GM19328 (cell line): ENCODE results near the gene ZBED4.

Experiments used
- ATAC-seq: cut with Tn5 transposase; IDR thresholded peaks from one replicate; pipeline ENCODE4 v1.9.1; 2021; ENCODE audit warnings: mild to moderate bottlenecking, moderate library complexity; ENCODE audit not compliant: unreplicated experiment

Gene ZBED4

GRCh38 chr22:49896201-49896600 is 42.6 kb downstream of the ZBED4 start:
- ATAC-seq = no peak

GRCh38 chr22:49897015-49897684 is 43.5 kb downstream of the ZBED4 start:
- ATAC-seq = no peak

GRCh38 chr22:49899530-49899929 is 45.9 kb downstream of the ZBED4 start:
- no peak for ATAC-seq

- ATAC-seq = no peak
Observed at GRCh38 chr22:49900441-49901230, 47.0 kb downstream of the ZBED4 start.

GRCh38 chr22:49901457-49901856 is 47.8 kb downstream of the ZBED4 start:
- no peak for ATAC-seq

GRCh38 chr22:49903322-49904039 is 49.8 kb downstream of the ZBED4 start:
- ATAC-seq = no peak

GRCh38 chr22:49904040-49904369 is 50.4 kb downstream of the ZBED4 start:
- no peak for ATAC-seq

GRCh38 chr22:49905465-49905864 is 51.8 kb downstream of the ZBED4 start:
- no peak for ATAC-seq

GRCh38 chr22:49906071-49906798 is 52.6 kb downstream of the ZBED4 start:
- no peak for ATAC-seq

- ATAC-seq = no peak
Observed at GRCh38 chr22:49906799-49907290, 53.2 kb downstream of the ZBED4 start.

GRCh38 chr22:49907807-49908206 is 54.2 kb downstream of the ZBED4 start:
- ATAC-seq = no peak

GRCh38 chr22:49909476-49910205 is 56.0 kb downstream of the ZBED4 start:
- no peak for ATAC-seq

GRCh38 chr22:49910229-49911155 is 56.8 kb downstream of the ZBED4 start:
- ATAC-seq = no peak

GRCh38 chr22:49911881-49912625 is 58.4 kb downstream of the ZBED4 start:
- ATAC-seq = no peak

GRCh38 chr22:49913026-49913425 is 59.4 kb downstream of the ZBED4 start:
- ATAC-seq = no peak

GRCh38 chr22:49913446-49913845 is 59.8 kb downstream of the ZBED4 start:
- ATAC-seq = no peak

- ATAC-seq = no peak
Observed at GRCh38 chr22:49914256-49914655, 60.6 kb downstream of the ZBED4 start.

GRCh38 chr22:49915610-49916009 is 62.0 kb downstream of the ZBED4 start:
- ATAC-seq = no peak

- no peak for ATAC-seq
Observed at GRCh38 chr22:49916831-49917230, 63.2 kb downstream of the ZBED4 start.
